Neuronal stem cell (in vitro differentiated cells): ENCODE results near the gene TDRD12.

Experiments used
- DNase-seq: peaks from one replicate; pipeline ENCODE4 v3.0.0-alpha.2; 2013; ENCODE audit warnings: low spot score
- H2AFZ ChIP-seq: one replicate; pipeline ENCODE4 v1.6.1; 2013; ENCODE audit warnings: mild to moderate bottlenecking, low read length, inconsistent platforms
- H2AK5ac ChIP-seq: 2 replicates; pipeline ENCODE4 v1.6.1; 2013; ENCODE audit warnings: low read depth, mild to moderate bottlenecking, inconsistent platforms, low read length, moderate library complexity, mixed read lengths
- H2BK120ac ChIP-seq: 2 replicates; pipeline ENCODE4 v1.6.1; 2013; ENCODE audit warnings: low read depth, mild to moderate bottlenecking, inconsistent platforms, low read length, moderate library complexity, mixed read lengths
- H2BK12ac ChIP-seq: one replicate; pipeline ENCODE4 v1.6.1; 2013; ENCODE audit warnings: low read length, inconsistent platforms
- H2BK15ac ChIP-seq: 2 replicates; pipeline ENCODE4 v1.6.1; 2013; ENCODE audit warnings: mild to moderate bottlenecking, low read length, inconsistent platforms, mixed read lengths
- H2BK5ac ChIP-seq: one replicate; pipeline ENCODE4 v1.6.1; 2013; ENCODE audit warnings: inconsistent platforms, mild to moderate bottlenecking, low read length, moderate library complexity
- H3K14ac ChIP-seq: one replicate; pipeline ENCODE4 v1.6.1; 2013; ENCODE audit warnings: low read length, inconsistent platforms
- H3K18ac ChIP-seq: 2 replicates; pipeline ENCODE4 v1.6.1; 2013; ENCODE audit warnings: low read length, inconsistent platforms
- H3K23ac ChIP-seq: 2 replicates; pipeline ENCODE4 v1.6.1; 2013; ENCODE audit warnings: low read depth, mild to moderate bottlenecking, mixed read lengths, low read length, inconsistent platforms; ENCODE audit not compliant: poor library complexity
- H3K27ac ChIP-seq: replicated peaks from 3 replicates; pipeline ENCODE4 v1.5.1; 2013; ENCODE audit warnings: low read length, inconsistent platforms
- H3K27me3 ChIP-seq, 3 experiments: 2 replicates each; pipeline ENCODE4 v1.6.1; 2013; ENCODE audit warnings: low read length in 3 of 3, mild to moderate bottlenecking in 2 of 3, inconsistent platforms in 1 of 3, low read depth in 1 of 3, mixed read lengths in 1 of 3, moderate library complexity in 1 of 3; ENCODE audit not compliant: control insufficient read depth in 3 of 3, insufficient read depth in 3 of 3
- H3K36me3 ChIP-seq, 2 donors: replicated peaks in 1 of 2; 2 replicates each; pipeline ENCODE4 v1.6.1; 2013; ENCODE audit warnings: low read length in 2 of 2; ENCODE audit not compliant: control insufficient read depth in 2 of 2, insufficient read depth in 2 of 2
- H3K4ac ChIP-seq: 2 replicates; pipeline ENCODE4 v1.6.1; 2013; ENCODE audit warnings: inconsistent platforms, mild to moderate bottlenecking, low read length, moderate library complexity
- H3K4me1 ChIP-seq, 2 donors: 1 replicate in 1 of 2; 2 replicates in 1 of 2; pipeline ENCODE4 v1.6.1; 2013; ENCODE audit warnings: low read length in 2 of 2, low read depth in 1 of 2; ENCODE audit not compliant: control insufficient read depth in 2 of 2, insufficient read depth in 1 of 2
- H3K4me2 ChIP-seq: one replicate; pipeline ENCODE4 v1.6.1; 2013; ENCODE audit warnings: mild to moderate bottlenecking, low read length, inconsistent platforms; ENCODE audit not compliant: insufficient read depth, poor library complexity, severe bottlenecking
- H3K4me3 ChIP-seq, 2 donors: 2 replicates each; pipeline ENCODE4 v1.5.1; 2013; ENCODE audit warnings: low read length in 2 of 2, mild to moderate bottlenecking in 2 of 2, inconsistent platforms in 1 of 2, moderate library complexity in 1 of 2
- H3K79me1 ChIP-seq: one replicate; pipeline ENCODE4 v1.6.1; 2013; ENCODE audit warnings: low read depth, mild to moderate bottlenecking, inconsistent platforms, low read length, moderate library complexity
- H3K9ac ChIP-seq: one replicate; pipeline ENCODE4 v1.6.1; 2013; ENCODE audit warnings: mild to moderate bottlenecking, low read depth, low read length, inconsistent platforms; ENCODE audit not compliant: poor library complexity
- H3K9me3 ChIP-seq, 2 donors: replicated peaks in 1 of 2; 2 replicates each; pipeline versions ENCODE3 to v1.6.1; 2013; ENCODE audit warnings: low read length in 2 of 2, mild to moderate bottlenecking in 2 of 2, inconsistent platforms in 1 of 2, low read depth in 1 of 2, mixed read lengths in 1 of 2, moderate library complexity in 1 of 2; ENCODE audit not compliant: control insufficient read depth in 2 of 2, insufficient read depth in 1 of 2
- H4K8ac ChIP-seq: one replicate; pipeline ENCODE4 v1.6.1; 2013; ENCODE audit warnings: low read depth, mild to moderate bottlenecking, inconsistent platforms, low read length, moderate library complexity
- H4K91ac ChIP-seq: one replicate; pipeline ENCODE4 v1.6.1; 2013; ENCODE audit warnings: low read length, low read depth, mild to moderate bottlenecking, inconsistent platforms; ENCODE audit not compliant: poor library complexity
- WGBS, 2 donors: extraction: QIAGEN DNeasy Blood & Tissue Kit; methylation state at CpG; one replicate each; pipeline ENCODE4 v1.1.7; 2013; ENCODE audit warnings: missing lambda C conversion rate in 2 of 2, mixed read lengths in 1 of 2; ENCODE audit not compliant: insufficient read length in 2 of 2, insufficient replicate concordance in 1 of 2; ENCODE audit errors: extremely low coverage in 2 of 2; 5-methylcytosine and 5-hydroxymethylcytosine counted together

The TDRD12 gene

DNA sequence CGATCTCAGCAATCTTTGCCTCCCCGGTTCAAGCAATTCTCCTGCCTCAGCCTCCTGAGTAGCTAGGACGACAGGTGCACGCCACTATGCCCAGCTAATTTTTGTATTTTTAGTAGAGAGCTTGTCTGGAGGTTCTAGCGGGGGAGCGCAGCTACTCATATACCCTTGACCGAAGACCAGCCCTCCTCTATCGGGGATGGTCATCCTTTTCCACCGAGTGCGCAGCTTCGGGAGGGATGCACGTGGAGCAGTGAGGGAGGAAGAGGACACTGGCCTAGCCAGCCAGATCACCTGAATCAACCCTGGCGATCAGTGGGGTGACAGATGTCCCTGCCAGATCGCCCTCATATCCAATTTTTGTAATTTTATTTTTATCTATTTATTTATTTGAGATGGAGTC, 143.2 kb downstream of the TDRD12 start:
- no peak overlapping the region for H3K4me3 ChIP-seq
- no peak overlapping the region for H2BK120ac ChIP-seq
- H4K91ac ChIP-seq: no peak overlapping the region
- no peak overlapping the region for H2BK5ac ChIP-seq
- no peak overlapping the region for H3K9ac ChIP-seq
- H3K23ac ChIP-seq: no peak overlapping the region
- no peak for DNase-seq
- no peaks in the 10 kb centered on the region for H3K36me3 ChIP-seq
- no peaks in the 10 kb centered on the region for H3K79me1 ChIP-seq
- no peak overlapping the region for H4K8ac ChIP-seq
- H3K14ac ChIP-seq: no peak overlapping the region
- H3K18ac ChIP-seq: no peak overlapping the region
- H3K4me1 ChIP-seq: no peaks in the 10 kb centered on the region
- H2BK12ac ChIP-seq: no peak overlapping the region
- WGBS, 2 donors: no CpG with 5 or more reads among the region's 14 CpGs
- H3K4me2 ChIP-seq: no peak overlapping the region
- H3K27me3 ChIP-seq: no peaks in the 10 kb centered on the region
- H3K4ac ChIP-seq: no peak overlapping the region
- H2AFZ ChIP-seq: no peak overlapping the region
- H3K9me3 ChIP-seq: no peaks in the 10 kb centered on the region
- H2BK15ac ChIP-seq: no peak overlapping the region
- H2AK5ac ChIP-seq: peak overlapping the region; percentile 8
- no peak overlapping the region for H3K27ac ChIP-seq

- Histone ChIP-seq H3K4me1 (no peaks in the 10 kb centered on the region), H3K4ac (no peak overlapping the region), H2BK12ac (no peak overlapping the region), H3K14ac (no peak overlapping the region), H3K4me2 (no peak overlapping the region), H3K27me3 (no peaks in the 10 kb centered on the region), H3K18ac (no peak overlapping the region), H3K9ac (no peak overlapping the region), H4K91ac (no peak overlapping the region), H3K27ac (no peak overlapping the region), H3K79me1 (no peaks in the 10 kb centered on the region), H3K9me3 (no peaks in the 10 kb centered on the region), H3K4me3 (no peak overlapping the region), H2BK15ac (no peak overlapping the region), H3K23ac (no peak overlapping the region), H4K8ac (no peak overlapping the region), H2AK5ac (no peak overlapping the region), H3K36me3 (no peaks in the 10 kb centered on the region), H2BK5ac (no peak overlapping the region), H2BK120ac (no peak overlapping the region), H2AFZ (no peak overlapping the region)
- DNase-seq: no peak
- WGBS, 2 donors: no CpG with 5 or more reads among the region's 8 CpGs
Observed at GRCh38 chr19:32863301-32863700, 143.7 kb downstream of the TDRD12 start.

GRCh38 chr19:32863841-32864240, 144.3 kb downstream of the TDRD12 start:
- no peak overlapping the region for H3K4me3 ChIP-seq
- H3K9ac ChIP-seq: peak overlapping the region; percentile 21
- no peak overlapping the region for H2AFZ ChIP-seq
- no peak overlapping the region for H3K18ac ChIP-seq
- no CpG with 5 or more reads among the region's 13 CpGs for WGBS, 2 donors
- H2BK120ac ChIP-seq: no peak overlapping the region
- no peaks in the 10 kb centered on the region for H3K4me1 ChIP-seq
- peak overlapping the region; percentile 88 for H2AK5ac ChIP-seq
- peak overlapping the region; percentile 43 for H4K8ac ChIP-seq
- H3K4ac ChIP-seq: no peak overlapping the region
- no peak overlapping the region for H2BK12ac ChIP-seq
- H3K79me1 ChIP-seq: no peaks in the 10 kb centered on the region
- H3K23ac ChIP-seq: no peak overlapping the region
- peak overlapping the region; percentile 71 for H3K14ac ChIP-seq
- no peak overlapping the region for H3K27ac ChIP-seq
- no peak overlapping the region for H2BK15ac ChIP-seq
- no peaks in the 10 kb centered on the region for H3K27me3 ChIP-seq
- H2BK5ac ChIP-seq: peak overlapping the region; percentile 75
- no peak overlapping the region for H3K4me2 ChIP-seq
- DNase-seq: no peak
- H3K9me3 ChIP-seq: no peaks in the 10 kb centered on the region
- H4K91ac ChIP-seq: no peak overlapping the region
- no peaks in the 10 kb centered on the region for H3K36me3 ChIP-seq

GRCh38 chr19:32864318-32865007, 144.9 kb downstream of the TDRD12 start:
- Histone ChIP-seq H3K36me3 (no peaks in the 10 kb centered on the region), H3K79me1 (no peaks in the 10 kb centered on the region), H3K27ac (no peak overlapping the region), H3K4me2 (no peak overlapping the region), H3K4me1 (no peaks in the 10 kb centered on the region), H3K4me3 (no peak overlapping the region), H3K23ac (peak overlapping the region; percentile 55), H2BK12ac (no peak overlapping the region), H3K18ac (peak overlapping the region; percentile 71), H3K14ac (peak overlapping the region; percentile 71), H2BK5ac (peak overlapping the region; percentile 75), H3K9ac (peak overlapping the region; percentile 21), H3K4ac (peak overlapping the region; percentile 37), H3K27me3 (no peaks in the 10 kb centered on the region), H2AFZ (no peak overlapping the region), H3K9me3 (no peaks in the 10 kb centered on the region), H2BK120ac (peak overlapping the region; percentile 47), H4K8ac (peak overlapping the region; percentile 43), H4K91ac (no peak overlapping the region), H2AK5ac (peak overlapping the region; percentile 88), H2BK15ac (peak overlapping the region; percentile 58)
- no peak for DNase-seq
- no CpG with 5 or more reads among the region's 35 CpGs for WGBS, 2 donors
